Stimulated activated effector memory CD8-positive, alpha-beta T cell treated with anti-CD3 and anti-CD28 coated beads, Interleukin-12 subunit alpha, Interleukin-12 subunit beta, amount 100 ng/mL, for 72 hours (primary cell): ENCODE measurements around the gene ARL3.
A peak's percentile ranks its signal among the peaks of the same experiment; 100 is the strongest.
"Not testable (repeated sequence)": the region's sequence is repeated elsewhere in the genome, so short reads cannot be mapped to it uniquely, and the experiment has no call there.

Source experiments
- ATAC-seq: fragments of 150-1000 bp; cut with Tn5 transposase; 2 replicates; pipeline ENCODE4 v1.10.0; 2021
- DNase-seq, 2 donors: peaks; one replicate each; pipeline ENCODE4 v3.0.0; 2021 to 2022; ENCODE audit warnings: low spot score in 2 of 2
- H3K27ac Mint-ChIP-seq: one replicate; pipeline ENCODE4 v1.8.0; 2022; ENCODE audit warnings: mild to moderate bottlenecking, mixed read lengths
- H3K36me3 Mint-ChIP-seq: one replicate; pipeline ENCODE4 v1.8.0; 2022; ENCODE audit warnings: mild to moderate bottlenecking, mixed read lengths
- H3K4me1 Mint-ChIP-seq: one replicate; pipeline ENCODE4 v1.8.0; 2022; ENCODE audit warnings: mixed read lengths
- H3K4me3 Mint-ChIP-seq: one replicate; pipeline ENCODE4 v1.8.0; 2022; ENCODE audit warnings: mild to moderate bottlenecking, mixed read lengths
- H3K9me3 Mint-ChIP-seq: one replicate; pipeline ENCODE4 v1.8.0; 2022; ENCODE audit warnings: mixed read lengths

Gene ARL3

GRCh38 chr10:102720775-102721301 is 6.6 kb upstream of the ARL3 start:
- no peak overlapping the region for H3K27ac Mint-ChIP-seq
- H3K4me3 Mint-ChIP-seq, result no peak overlapping the region
- no peaks in the 10 kb centered on the region for H3K9me3 Mint-ChIP-seq

DNA sequence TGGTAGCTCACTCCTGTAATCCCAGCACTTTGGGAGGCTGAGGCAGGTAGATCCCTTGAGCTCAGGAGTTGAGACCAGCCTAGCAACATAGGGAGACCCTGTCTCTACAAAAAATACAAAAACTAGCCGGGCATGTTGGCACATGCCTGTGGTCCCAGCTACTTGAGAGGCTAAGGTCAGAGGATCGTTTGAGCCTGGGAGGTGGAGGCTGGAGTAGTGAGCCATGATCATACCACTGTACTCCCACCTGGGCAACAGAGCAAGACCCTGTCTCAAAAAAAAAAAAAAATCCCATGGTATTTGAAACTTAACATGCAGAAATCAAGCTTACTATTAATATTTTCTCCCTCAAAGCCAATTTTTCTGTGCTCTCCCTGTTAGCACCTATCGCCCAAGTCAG is 6.1 kb upstream of the ARL3 start:
- Mint-ChIP-seq H3K27ac (no peak overlapping the region), H3K4me3 (no peak overlapping the region), H3K4me1 (peaks cover 45% of the 10 kb centered on the region), H3K36me3 (peaks cover 83% of the 10 kb centered on the region), H3K9me3 (no peaks in the 10 kb centered on the region)
- DNase-seq (no peak), ATAC-seq (no peak)

More at GRCh38 chr10:102720775-102721301, 6.6 kb upstream of the ARL3 start:
- DNase-seq (no peak), ATAC-seq (no peak)
- Mint-ChIP-seq H3K4me1 (peaks cover 43% of the 10 kb centered on the region), H3K36me3 (peaks cover 83% of the 10 kb centered on the region)

- Mint-ChIP-seq H3K27ac (peak overlapping the region; percentile 77), H3K4me1 (peaks cover 53% of the 10 kb centered on the region), H3K4me3 (peak overlapping the region; percentile 92), H3K9me3 (no peaks in the 10 kb centered on the region), H3K36me3 (peaks cover 86% of the 10 kb centered on the region)
- ATAC-seq (no peak), DNase-seq (no peak)
These were observed 4.0 kb upstream of the ARL3 start for GRCh38 chr10:102718220-102718619.

DNA sequence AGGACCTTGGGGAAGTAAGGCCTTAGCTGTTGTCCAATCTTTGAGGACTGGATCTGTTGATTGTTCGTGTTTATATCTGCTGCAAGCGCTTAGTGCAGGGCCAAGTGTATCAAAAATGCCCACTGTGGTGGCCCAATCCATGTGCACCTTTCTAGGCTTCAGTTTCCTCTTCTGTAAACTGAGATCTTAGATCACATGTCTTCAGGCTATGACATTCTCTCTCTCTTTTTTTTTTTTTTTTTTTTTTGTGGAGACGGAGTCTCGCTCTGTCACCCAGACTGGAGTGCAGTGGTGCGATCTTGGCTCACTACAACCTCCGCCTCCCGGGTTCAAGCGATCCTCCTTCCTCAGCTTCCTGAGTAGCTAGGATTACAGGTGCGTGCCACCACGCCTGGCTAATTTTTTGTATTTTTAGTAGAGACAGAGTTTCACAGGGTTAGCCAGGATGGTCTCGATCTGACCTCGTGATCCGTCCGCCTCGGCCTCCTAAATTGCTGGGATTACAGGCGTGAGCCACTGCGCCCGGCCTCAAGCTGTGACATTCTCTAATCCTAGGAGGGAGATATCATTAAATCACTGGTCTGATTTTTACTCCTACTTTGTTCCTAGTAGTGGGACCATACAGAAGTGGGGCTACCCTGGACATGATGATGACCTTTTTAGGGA is 2.8 kb upstream of the ARL3 start:
- ATAC-seq, H3K9me3 Mint-ChIP-seq, DNase-seq: not testable (repeated sequence)
- peaks cover 91% of the 10 kb centered on the region for H3K36me3 Mint-ChIP-seq
- H3K4me3 Mint-ChIP-seq, result peak overlapping the region; percentile 92
- H3K27ac Mint-ChIP-seq, result peak overlapping the region; percentile 36
- peaks cover 61% of the 10 kb centered on the region for H3K4me1 Mint-ChIP-seq

- peaks cover 57% of the 10 kb centered on the region for H3K4me1 Mint-ChIP-seq
- no peak for ATAC-seq
- no peaks in the 10 kb centered on the region for H3K9me3 Mint-ChIP-seq
- H3K27ac Mint-ChIP-seq, result peak overlapping the region; percentile 85
- H3K4me3 Mint-ChIP-seq, result peak overlapping the region; percentile 92
- peaks cover 96% of the 10 kb centered on the region for H3K36me3 Mint-ChIP-seq
- DNase-seq, result no peak
These were observed 1.7 kb upstream of the ARL3 start for GRCh38 chr10:102715880-102716279.

- H3K27ac Mint-ChIP-seq, result peak within 1 kb of the TSS; percentile 85
- no peaks in the 10 kb centered on the region for H3K9me3 Mint-ChIP-seq
- DNase-seq (no peak), ATAC-seq (peak; percentile 8)
- peaks cover 90% of the 10 kb centered on the region for H3K36me3 Mint-ChIP-seq
- H3K4me1 Mint-ChIP-seq, result peaks cover 66% of the 10 kb centered on the region
- H3K4me3 Mint-ChIP-seq, result peak within 1 kb of the TSS; percentile 92
These were observed 641 bp upstream of the ARL3 start, which contains the start of gene SFXN2 for GRCh38 chr10:102714621-102715455. Gene SFXN2, plus strand, starts transcription at chr10:102714636. Its CDS starts 12,001 bp downstream, at chr10:102726637.

DNA sequence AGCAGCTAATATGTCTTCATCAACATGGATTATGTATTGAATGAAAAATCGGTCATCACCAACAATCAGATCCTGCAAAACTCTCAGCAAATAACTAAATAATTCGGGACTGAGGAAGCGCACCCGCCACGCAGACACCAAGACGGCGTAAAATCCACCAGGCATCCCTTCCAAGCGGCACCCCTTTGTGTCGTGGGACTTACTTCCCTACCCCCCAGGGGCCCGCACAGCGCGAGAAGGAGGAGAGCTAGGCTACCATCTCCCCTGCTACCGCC is 721 bp downstream of the ARL3 start:
- Mint-ChIP-seq H3K4me3 (peak overlapping the region; percentile 92), H3K27ac (peak overlapping the region; percentile 85), H3K9me3 (no peaks in the 10 kb centered on the region), H3K36me3 (peaks cover 76% of the 10 kb centered on the region), H3K4me1 (peaks cover 62% of the 10 kb centered on the region)
- DNase-seq (no peak), ATAC-seq (peak; percentile 66)

- no peak for ATAC-seq
- peak overlapping the region; percentile 92 for H3K4me3 Mint-ChIP-seq
These were observed 1.2 kb downstream of the ARL3 start for GRCh38 chr10:102712843-102713538.

DNA sequence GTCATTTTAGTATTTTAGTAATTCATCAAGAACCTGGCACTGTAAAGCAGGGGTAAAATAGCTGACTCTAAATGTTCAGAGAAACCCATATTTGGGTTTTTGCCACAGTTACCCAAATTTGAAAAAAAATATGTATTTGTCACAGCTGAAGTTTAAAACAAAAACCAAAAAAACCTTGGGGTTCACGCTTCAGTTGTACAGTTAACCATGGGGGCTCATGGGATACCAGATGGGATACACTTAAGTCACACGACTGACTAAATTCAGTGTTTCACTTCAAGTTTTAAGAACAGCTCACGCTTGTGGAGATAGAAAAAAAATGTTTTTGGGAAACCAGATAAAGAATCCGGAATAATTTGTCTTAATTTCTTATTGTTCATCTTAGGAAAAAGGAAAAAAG is 2.1 kb downstream of the ARL3 start:
- peak overlapping the region; percentile 92 for H3K4me3 Mint-ChIP-seq
- peaks cover 63% of the 10 kb centered on the region for H3K36me3 Mint-ChIP-seq
- H3K27ac Mint-ChIP-seq, result peak overlapping the region; percentile 85
- ATAC-seq, result no peak
- H3K4me1 Mint-ChIP-seq, result peaks cover 58% of the 10 kb centered on the region
- H3K9me3 Mint-ChIP-seq, result no peaks in the 10 kb centered on the region
- DNase-seq, result peak in 1 of 2 donors; percentile 58

More at GRCh38 chr10:102712843-102713538, 1.2 kb downstream of the ARL3 start:
- H3K9me3 Mint-ChIP-seq, result no peaks in the 10 kb centered on the region
- peaks cover 72% of the 10 kb centered on the region for H3K36me3 Mint-ChIP-seq
- H3K4me1 Mint-ChIP-seq, result peaks cover 58% of the 10 kb centered on the region
- DNase-seq, result no peak
- H3K27ac Mint-ChIP-seq, result peak overlapping the region; percentile 85

GRCh38 chr10:102710609-102711008 is 3.6 kb downstream of the ARL3 start:
- ATAC-seq (peak; percentile 69), DNase-seq (peak in 1 of 2 donors; percentile 67)
- H3K4me3 Mint-ChIP-seq, result peak overlapping the region; percentile 92
- peak overlapping the region; percentile 85 for H3K27ac Mint-ChIP-seq
- peaks cover 51% of the 10 kb centered on the region for H3K4me1 Mint-ChIP-seq
- no peaks in the 10 kb centered on the region for H3K9me3 Mint-ChIP-seq
- peaks cover 50% of the 10 kb centered on the region for H3K36me3 Mint-ChIP-seq

DNA sequence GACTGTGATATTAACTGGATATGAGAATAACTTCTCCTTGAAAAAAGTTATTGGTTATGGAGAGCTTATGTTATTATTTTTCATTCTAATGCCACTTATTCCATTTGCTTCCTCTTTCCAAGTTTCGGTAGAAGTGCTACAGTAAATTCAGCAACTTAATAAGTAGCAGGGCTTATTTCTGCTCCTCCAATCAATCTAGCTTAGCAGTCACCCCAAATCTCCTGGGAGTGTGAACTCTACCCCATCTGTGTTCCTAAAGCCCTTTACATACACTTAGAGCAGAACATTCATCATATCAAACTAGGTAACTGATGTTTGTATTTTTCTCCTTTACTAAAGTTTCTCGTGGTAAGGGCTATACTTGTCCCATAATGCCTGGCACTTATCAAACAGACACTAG is 8.7 kb downstream of the ARL3 start:
- H3K27ac Mint-ChIP-seq, result peak overlapping the region; percentile 46
- H3K36me3 Mint-ChIP-seq, result peaks cover 45% of the 10 kb centered on the region
- ATAC-seq (no peak), DNase-seq (no peak)
- peaks cover 38% of the 10 kb centered on the region for H3K4me1 Mint-ChIP-seq
- H3K9me3 Mint-ChIP-seq, result no peaks in the 10 kb centered on the region
- H3K4me3 Mint-ChIP-seq, result peak overlapping the region; percentile 17

DNA sequence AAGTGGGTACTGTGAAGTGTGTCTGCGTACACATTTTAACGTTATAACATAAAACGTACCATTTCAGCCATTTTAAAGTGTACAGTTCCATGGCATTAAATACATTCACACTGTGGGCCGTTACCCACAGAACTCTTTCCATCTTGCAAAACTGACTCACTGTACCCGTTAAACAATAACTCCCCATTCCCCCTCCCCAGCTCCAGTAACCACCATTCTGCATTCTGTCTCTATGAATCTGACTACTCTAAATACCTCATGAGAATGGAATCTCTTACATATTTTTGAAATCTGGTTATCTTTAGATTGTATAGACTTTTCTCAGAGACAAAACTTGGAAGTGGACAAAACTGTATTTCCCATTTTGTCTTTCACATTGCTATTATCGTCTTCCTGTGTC is 9.3 kb downstream of the ARL3 start:
- Mint-ChIP-seq H3K4me3 (peak overlapping the region; percentile 17), H3K36me3 (peaks cover 50% of the 10 kb centered on the region), H3K27ac (peak overlapping the region; percentile 46), H3K4me1 (peaks cover 32% of the 10 kb centered on the region), H3K9me3 (no peaks in the 10 kb centered on the region)
- ATAC-seq, result peak; percentile 82
- no peak for DNase-seq

DNA sequence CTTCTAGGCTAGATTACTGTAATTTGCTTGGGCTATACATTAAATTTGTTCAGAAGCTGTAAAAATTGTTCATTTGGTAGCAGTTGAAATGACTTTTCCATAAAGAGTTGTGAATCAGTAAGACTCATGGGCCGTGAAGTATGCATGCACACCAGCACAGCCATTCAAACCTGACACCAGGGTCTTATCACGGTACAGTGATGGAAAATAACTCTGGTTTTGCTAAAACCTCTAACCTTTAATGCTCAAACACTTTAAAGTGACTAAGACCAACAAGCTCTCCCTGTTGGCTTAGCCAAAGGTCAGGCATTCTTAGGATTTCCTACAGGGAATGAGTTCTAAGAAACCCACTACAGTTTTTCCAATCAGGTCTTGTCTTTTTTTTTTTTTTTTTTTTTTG is 11.5 kb downstream of the ARL3 start:
- Mint-ChIP-seq H3K9me3 (no peaks in the 10 kb centered on the region), H3K4me3 (no peak overlapping the region)

DNA sequence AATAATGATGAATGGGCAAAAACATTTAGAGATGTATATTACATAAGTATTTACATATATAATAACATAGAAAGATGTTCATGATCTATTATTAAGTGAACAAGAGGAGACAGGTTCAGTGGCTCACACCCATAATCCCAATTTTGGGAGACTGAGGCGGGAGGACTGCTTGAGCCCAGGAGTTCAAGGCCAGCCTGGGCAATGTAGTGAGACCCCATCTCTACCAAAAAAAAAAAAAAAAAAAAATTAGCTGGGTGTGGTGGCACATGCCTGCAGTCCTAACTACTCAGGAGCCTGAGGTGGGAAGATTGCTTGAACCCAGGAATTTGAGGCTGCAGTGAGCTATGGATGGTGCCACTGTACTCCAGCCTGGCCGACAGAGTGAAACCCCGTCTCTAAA is 12.4 kb downstream of the ARL3 start:
- Mint-ChIP-seq H3K9me3 (no peaks in the 10 kb centered on the region), H3K36me3 (peaks cover 82% of the 10 kb centered on the region), H3K4me1 (peaks cover 12% of the 10 kb centered on the region), H3K27ac (no peak overlapping the region), H3K4me3 (no peak overlapping the region)
- no peak for ATAC-seq
- no peak for DNase-seq

More for the DNA sequence above, 11.5 kb downstream of the ARL3 start:
- ATAC-seq (peak; percentile 75), DNase-seq (no peak)
- Mint-ChIP-seq H3K36me3 (peaks cover 72% of the 10 kb centered on the region), H3K27ac (no peak overlapping the region), H3K4me1 (peaks cover 21% of the 10 kb centered on the region)

GRCh38 chr10:102701272-102701671 is 12.9 kb downstream of the ARL3 start:
- H3K36me3 Mint-ChIP-seq, result peaks cover 87% of the 10 kb centered on the region
- peaks cover 12% of the 10 kb centered on the region for H3K4me1 Mint-ChIP-seq
- no peaks in the 10 kb centered on the region for H3K9me3 Mint-ChIP-seq
- DNase-seq (no peak), ATAC-seq (no peak)
- no peak overlapping the region for H3K4me3 Mint-ChIP-seq
- H3K27ac Mint-ChIP-seq, result no peak overlapping the region
